Suprapubic skin (tissue), 4 donors: ENCODE results near the gene LRP1B.

Experiments
- CTCF ChIP-seq, 2 donors: fragments of 200-600 bp in 1 of 2; fragments of 450-650 bp in 1 of 2; sonication (generic) in 1 of 2; IDR thresholded peaks; one replicate each; pipeline ENCODE4 v1.5.1; 2016 to 2019; ENCODE audit warnings: antibody characterized with exemption in 2 of 2, mild to moderate bottlenecking in 1 of 2, moderate library complexity in 1 of 2
- EP300 ChIP-seq: sonication (generic); formaldehyde crosslinking; IDR thresholded peaks from one replicate; pipeline ENCODE4 v1.6.1; 2017; ENCODE audit warnings: antibody characterized with exemption
- POLR2A ChIP-seq, 2 donors: fragments of 450-650 bp; IDR thresholded peaks; one replicate each; pipeline ENCODE4 v1.6.1; 2017; ENCODE audit warnings: antibody characterized with exemption in 2 of 2, mild to moderate bottlenecking in 2 of 2, moderate library complexity in 2 of 2
- POLR2AphosphoS5 ChIP-seq, 3 donors: sonication (generic); formaldehyde crosslinking; IDR thresholded peaks; one replicate each; pipeline ENCODE4 v1.6.1; 2017; ENCODE audit warnings: antibody characterized with exemption in 3 of 3

- TF ChIP-seq CTCF (IDR thresholded peaks at IDR 0.05) (no peak), POLR2A (IDR thresholded peaks at IDR 0.05) (no peak), EP300 (no peak), POLR2AphosphoS5 (IDR thresholded peaks at IDR 0.05) (no peak)
These were observed 1575.1 kb downstream of the LRP1B start for GRCh38 chr2:140555701-140556100.
